ENCODE measurements around the gene DGKB. TPM values are rescaled to one million over a fixed set of nuclear protein-coding genes. Genes with fewer than 3 reads are reported as not detected.

DGKB gene
- total RNA-seq, 1 experiment from 2014 or later: 1.9 TPM

- peaks cover 7% of the 10 kb centered on the region for H3K36me3 Mint-ChIP-seq
- CTCF ChIA-PET: interaction anchor here (0.9 to 1.8 kb wide), 4 partner anchors 119 to 179 kb away, joined by 3 to 6 read pairs (median 4); no protein-coding TSS in a partner anchor
- H3K4me1 Mint-ChIP-seq: peaks cover 58% of the 10 kb centered on the region
- H3K9me3 Mint-ChIP-seq: peaks cover 8% of the 10 kb centered on the region
- no peak overlapping the region for H3K4me3 Mint-ChIP-seq
- POLR2A ChIA-PET: no interaction called here
- DNase-seq (ENCODE audit: low spot score) (peak; percentile 75), ATAC-seq (peak; percentile 98)
- no peaks in the 10 kb centered on the region for H3K27me3 Mint-ChIP-seq (ENCODE audit: low read depth)
- TF ChIP-seq NFE2L1 (CRISPR knock-in tag; IDR thresholded peaks at IDR 0.05) (0 out of 2 replicates have a peak, but pooled peaks have one; percentile 71), GRHL2 (CRISPR knock-in tag; IDR thresholded peaks at IDR 0.05; ENCODE audit: insufficient replicate concordance, severe bottlenecking) (no peak), ZNF423 (CRISPR knock-in tag; IDR thresholded peaks at IDR 0.05) (0 out of 2 replicates have a peak, but pooled peaks have one; percentile 44), ZNF232 (CRISPR knock-in tag; IDR thresholded peaks at IDR 0.05) (no peak), OVOL2 (CRISPR knock-in tag; IDR thresholded peaks at IDR 0.05; ENCODE audit: borderline replicate concordance) (no peak), ATF3 (CRISPR knock-in tag; conservative IDR thresholded peaks at IDR 0.05) (no peak), FOXK1 (CRISPR knock-in tag; IDR thresholded peaks at IDR 0.05) (peak; percentile 53; the same call in 1 of the 2 replicates), E2F4 (CRISPR knock-in tag; IDR thresholded peaks at IDR 0.05; ENCODE audit: borderline replicate concordance, low read depth) (no peak), CREM (CRISPR knock-in tag; IDR thresholded peaks at IDR 0.05) (peak; percentile 30; the same call in 1 of the 2 replicates), HMGA2 (CRISPR knock-in tag; IDR thresholded peaks at IDR 0.05) (no peak), ZNF317 (CRISPR knock-in tag; IDR thresholded peaks at IDR 0.05; ENCODE audit: borderline replicate concordance, low read depth) (no peak), SP1 (CRISPR knock-in tag; conservative IDR thresholded peaks at IDR 0.05) (no peak), JUN (CRISPR knock-in tag; IDR thresholded peaks at IDR 0.05) (no peak), TP53 (CRISPR knock-in tag; IDR thresholded peaks at IDR 0.05) (no peak)
- H3K27ac Mint-ChIP-seq: peak overlapping the region; percentile 72; the same call in 1 of the 2 replicates
These were observed 65.9 kb downstream of the DGKB start for GRCh38 chr7:14836571-14837189.

- POLR2A ChIA-PET: no interaction called here
- peaks cover 12% of the 10 kb centered on the region for H3K9me3 Mint-ChIP-seq
These were observed 66.5 kb downstream of the DGKB start for GRCh38 chr7:14836006-14836405.

GRCh38 chr7:14835384-14835783, 67.2 kb downstream of the DGKB start:
- DNase-seq (ENCODE audit: low spot score) (no peak), ATAC-seq (no peak)
- CTCF ChIA-PET: no interaction called here
- H3K4me3 Mint-ChIP-seq: no peak overlapping the region
- H3K36me3 Mint-ChIP-seq: peaks cover 13% of the 10 kb centered on the region
- POLR2A ChIA-PET: no interaction called here
- TF ChIP-seq NFYB (CRISPR knock-in tag; conservative IDR thresholded peaks at IDR 0.05; ENCODE audit: low read depth) (no peak), ZBTB21 (CRISPR knock-in tag; IDR thresholded peaks at IDR 0.05; ENCODE audit: borderline replicate concordance) (no peak), NR2C2 (CRISPR knock-in tag; IDR thresholded peaks at IDR 0.05) (no peak), NFE2L1 (CRISPR knock-in tag; IDR thresholded peaks at IDR 0.05) (no peak)
- no peaks in the 10 kb centered on the region for H3K27me3 Mint-ChIP-seq (ENCODE audit: low read depth)
- peaks cover 15% of the 10 kb centered on the region for H3K9me3 Mint-ChIP-seq
- H3K27ac Mint-ChIP-seq: peak overlapping the region; percentile 61
- peaks cover 58% of the 10 kb centered on the region for H3K4me1 Mint-ChIP-seq

More at GRCh38 chr7:14836006-14836405, 66.5 kb downstream of the DGKB start:
- H3K4me1 Mint-ChIP-seq: peaks cover 58% of the 10 kb centered on the region
- ATAC-seq: no peak
- peak overlapping the region; percentile 61; the same call in 1 of the 2 replicates for H3K27ac Mint-ChIP-seq
- no peak overlapping the region for H3K4me3 Mint-ChIP-seq
- H3K27me3 Mint-ChIP-seq (ENCODE audit: low read depth): no peaks in the 10 kb centered on the region
- TF ChIP-seq GABPB1 (CRISPR knock-in tag; IDR thresholded peaks at IDR 0.05) (no peak), ZNF396 (CRISPR knock-in tag; IDR thresholded peaks at IDR 0.05; ENCODE audit: borderline replicate concordance) (no peak), NR1H2 (CRISPR knock-in tag; IDR thresholded peaks at IDR 0.05) (no peak), NR2C2 (CRISPR knock-in tag; IDR thresholded peaks at IDR 0.05) (no peak), CREB1 (CRISPR knock-in tag; IDR thresholded peaks at IDR 0.05) (no peak), KAT7 (CRISPR knock-in tag; IDR thresholded peaks at IDR 0.05; ENCODE audit: borderline replicate concordance) (no peak), ELF4 (CRISPR knock-in tag; IDR thresholded peaks at IDR 0.05; ENCODE audit: low read depth) (no peak), NR3C1 (CRISPR knock-in tag; conservative IDR thresholded peaks at IDR 0.05; ENCODE audit: low read depth) (no peak)
- DNase-seq (ENCODE audit: low spot score): no peak
- peaks cover 11% of the 10 kb centered on the region for H3K36me3 Mint-ChIP-seq
- CTCF ChIA-PET: interaction anchor here (0.9 to 1.8 kb wide), 3 partner anchors 118 to 180 kb away, joined by 3 to 6 read pairs (median 4); no protein-coding TSS in a partner anchor
